Loucy (cell line): ENCODE data around the gene BRD1.

ENCODE experiments used
- EZH2phosphoT487 ChIP-seq: fragments of 200-600 bp; IDR thresholded peaks from 2 replicates; pipeline ENCODE4 v1.6.1; 2018; ENCODE audit warnings: antibody characterized with exemption, mild to moderate bottlenecking, moderate library complexity, borderline replicate concordance
- TF ChIP-seq, protein P1 (sequence below): fragments of 200-600 bp; sonication (generic); conservative IDR thresholded peaks from 2 replicates; pipeline ENCODE4 v1.5.1; 2014; ENCODE audit warnings: mild to moderate bottlenecking, antibody characterized with exemption, low read length

DNA sequence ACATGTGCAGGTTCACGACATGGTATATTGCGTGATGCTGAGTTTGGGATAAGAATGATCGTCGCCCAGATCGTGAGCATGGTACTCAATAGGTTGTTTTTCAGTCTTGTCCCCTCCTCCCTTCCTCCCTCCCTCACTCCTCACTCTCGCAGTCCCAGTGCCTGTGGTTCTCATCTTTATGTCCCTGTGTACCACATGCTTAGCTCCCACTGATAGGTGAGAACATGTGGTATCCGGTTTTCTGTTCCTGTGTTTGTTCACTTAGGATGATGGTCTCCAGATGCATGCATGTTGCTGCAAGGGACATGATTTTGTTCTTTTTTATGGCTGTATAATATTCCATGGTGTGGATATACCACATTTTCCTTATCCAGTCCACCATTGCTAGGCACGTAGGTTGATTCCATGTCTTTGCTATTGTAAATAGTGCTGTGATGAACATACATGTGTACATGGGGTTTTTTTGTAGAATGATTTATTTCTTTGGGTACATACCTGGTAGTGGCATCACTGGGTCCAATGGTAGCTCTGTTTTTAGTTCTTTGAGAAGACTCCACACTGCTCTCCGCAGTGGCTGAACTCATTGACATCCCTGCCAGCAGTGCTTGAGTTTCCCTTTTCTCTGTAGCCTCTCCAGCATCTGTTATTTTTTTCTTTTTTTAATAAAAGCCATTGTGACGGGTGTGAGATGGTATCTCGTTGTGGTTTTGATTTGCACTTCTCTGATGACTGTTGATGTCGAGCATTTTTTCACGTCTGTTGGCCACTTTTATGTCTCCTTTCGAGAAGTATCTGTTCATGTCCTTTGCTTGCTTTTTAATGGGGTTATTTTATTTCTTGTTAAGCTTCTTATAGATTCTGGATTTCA, 42.4 kb upstream of the BRD1 start:
- TF ChIP-seq, protein P1, sequence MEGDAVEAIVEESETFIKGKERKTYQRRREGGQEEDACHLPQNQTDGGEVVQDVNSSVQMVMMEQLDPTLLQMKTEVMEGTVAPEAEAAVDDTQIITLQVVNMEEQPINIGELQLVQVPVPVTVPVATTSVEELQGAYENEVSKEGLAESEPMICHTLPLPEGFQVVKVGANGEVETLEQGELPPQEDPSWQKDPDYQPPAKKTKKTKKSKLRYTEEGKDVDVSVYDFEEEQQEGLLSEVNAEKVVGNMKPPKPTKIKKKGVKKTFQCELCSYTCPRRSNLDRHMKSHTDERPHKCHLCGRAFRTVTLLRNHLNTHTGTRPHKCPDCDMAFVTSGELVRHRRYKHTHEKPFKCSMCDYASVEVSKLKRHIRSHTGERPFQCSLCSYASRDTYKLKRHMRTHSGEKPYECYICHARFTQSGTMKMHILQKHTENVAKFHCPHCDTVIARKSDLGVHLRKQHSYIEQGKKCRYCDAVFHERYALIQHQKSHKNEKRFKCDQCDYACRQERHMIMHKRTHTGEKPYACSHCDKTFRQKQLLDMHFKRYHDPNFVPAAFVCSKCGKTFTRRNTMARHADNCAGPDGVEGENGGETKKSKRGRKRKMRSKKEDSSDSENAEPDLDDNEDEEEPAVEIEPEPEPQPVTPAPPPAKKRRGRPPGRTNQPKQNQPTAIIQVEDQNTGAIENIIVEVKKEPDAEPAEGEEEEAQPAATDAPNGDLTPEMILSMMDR: no peak
- no peak for TF ChIP-seq EZH2phosphoT487
